ENCODE results near the gene PDXDC1.
"Not testable (repeated sequence)": the region's sequence is repeated elsewhere in the genome, so short reads cannot be mapped to it uniquely, and the experiment has no call there.

DNA sequence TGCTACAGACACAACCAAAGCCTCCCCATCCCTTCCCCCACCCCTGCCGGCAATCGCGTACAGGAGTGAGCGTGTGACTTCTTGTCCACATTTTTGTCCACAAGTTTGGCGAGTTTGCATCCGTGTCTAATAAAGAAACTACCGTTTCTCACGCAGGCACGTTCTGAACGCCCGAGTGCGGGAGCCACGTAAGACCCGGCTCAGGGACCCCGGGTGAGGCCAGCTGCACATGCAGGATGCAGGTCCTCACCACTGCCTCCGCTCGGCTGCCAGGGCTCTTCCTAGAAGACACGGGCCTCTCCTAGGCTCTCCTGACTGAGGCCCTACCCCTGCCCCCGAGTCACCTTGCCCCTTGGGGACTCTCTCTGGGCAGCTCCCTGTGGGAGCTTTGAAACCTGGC, 174.0 kb downstream of the PDXDC1 start:
- not testable (repeated sequence) for TF ChIP-seq CTCF, EZH2 (IDR thresholded peaks at IDR 0.05)

Measured in neural progenitor cell (in vitro differentiated cells).